IMR-90 (cell line): ENCODE data around the gene YPEL4. TPM values are rescaled to one million over a fixed set of nuclear protein-coding genes. Genes with fewer than 3 reads are reported as not detected.

Source experiments
- ATAC-seq: fragments of 200-7000 bp; cut with Tn5 transposase; 2 replicates; pipeline ENCODE4 v1.9.1; 2020; ENCODE audit warnings: low read depth, mild to moderate bottlenecking, moderate library complexity
- BruUV-seq: library from RNA; stranded (reverse); fragments of 400-500 nt; replicated peaks from 2 replicates; lab custom pipeline; 2021; lab: Mats Ljungman, UMichigan
- CTCF ChIA-PET: fragments of 300-600 bp; formaldehyde crosslinking; extraction: SDS; loops from one replicate; lab custom pipeline; 2021; ENCODE audit warnings: antibody characterized with exemption; lab: Yijun Ruan, JAX
- POLR2A ChIA-PET: fragments of 300-600 bp; sonication (Branson Sonifier 250); formaldehyde crosslinking; loops from one replicate; lab custom pipeline; 2022; ENCODE audit warnings: antibody characterized with exemption; ENCODE audit not compliant: unreplicated experiment; lab: Charles Lee
- DNase-seq: peaks from one replicate; pipeline ENCODE4 v3.0.0; 2013
- H2AFZ ChIP-seq: replicated peaks from 2 replicates; pipeline ENCODE3; 2013; ENCODE audit warnings: low read length, mild to moderate bottlenecking; ENCODE audit not compliant: poor library complexity
- H2AK5ac ChIP-seq: 2 replicates; pipeline ENCODE4 v1.6.1; 2013; ENCODE audit warnings: low read depth, low read length, inconsistent platforms
- H2AK9ac ChIP-seq: replicated peaks from 2 replicates; pipeline ENCODE3; 2013; ENCODE audit warnings: mild to moderate bottlenecking, low read depth, low read length, moderate library complexity; ENCODE audit not compliant: poor library complexity
- H2BK120ac ChIP-seq: 2 replicates; pipeline ENCODE4 v1.6.1; 2013; ENCODE audit warnings: low read depth, low read length, inconsistent platforms
- H2BK15ac ChIP-seq: 3 replicates; pipeline ENCODE4 v1.6.1; 2013; ENCODE audit warnings: low read depth, low read length, inconsistent platforms
- H2BK20ac ChIP-seq: 2 replicates; pipeline ENCODE4 v1.6.1; 2013; ENCODE audit warnings: low read depth, mild to moderate bottlenecking, inconsistent platforms, low read length, moderate library complexity
- H2BK5ac ChIP-seq: 2 replicates; pipeline ENCODE4 v1.6.1; 2013; ENCODE audit warnings: mild to moderate bottlenecking, low read depth, low read length, inconsistent platforms; ENCODE audit not compliant: poor library complexity, severe bottlenecking
- H3K14ac ChIP-seq: replicated peaks from 2 replicates; pipeline ENCODE4 v1.6.1; 2013; ENCODE audit warnings: low read depth, low read length, inconsistent platforms
- H3K18ac ChIP-seq: 2 replicates; pipeline ENCODE4 v1.6.1; 2013; ENCODE audit warnings: low read depth, low read length, control low read depth
- H3K23ac ChIP-seq: 2 replicates; pipeline ENCODE4 v1.6.1; 2013; ENCODE audit warnings: low read depth, low read length, inconsistent platforms
- H3K27ac ChIP-seq: 2 replicates; pipeline ENCODE4 v1.5.1; 2013; ENCODE audit warnings: mild to moderate bottlenecking, control low read depth, low read length; ENCODE audit not compliant: insufficient read depth
- H3K27me3 ChIP-seq: 2 replicates; pipeline ENCODE4 v1.6.1; 2013; ENCODE audit warnings: low read length; ENCODE audit not compliant: control insufficient read depth, insufficient read depth
- H3K36me3 ChIP-seq: 2 replicates; pipeline ENCODE4 v1.6.1; 2013; ENCODE audit warnings: low read length, mixed read lengths; ENCODE audit not compliant: control insufficient read depth, insufficient read depth
- H3K4ac ChIP-seq: 2 replicates; pipeline ENCODE4 v1.6.1; 2013; ENCODE audit warnings: low read depth, low read length, inconsistent platforms
- H3K4me1 ChIP-seq: 2 replicates; pipeline ENCODE4 v1.6.1; 2013; ENCODE audit warnings: low read length, mixed read lengths; ENCODE audit not compliant: control insufficient read depth, insufficient read depth
- H3K4me2 ChIP-seq: 2 replicates; pipeline ENCODE4 v1.6.1; 2013; ENCODE audit warnings: low read depth, mild to moderate bottlenecking, control low read depth, low read length, moderate library complexity
- H3K4me3 ChIP-seq: 2 replicates; pipeline ENCODE4 v1.5.1; 2013; ENCODE audit warnings: low read depth, mild to moderate bottlenecking, control low read depth, low read length, moderate library complexity; ENCODE audit not compliant: insufficient read depth
- H3K56ac ChIP-seq: 2 replicates; pipeline ENCODE4 v1.6.1; 2013; ENCODE audit warnings: low read length, inconsistent platforms; ENCODE audit not compliant: insufficient read depth; ENCODE audit errors: extremely low read depth
- H3K79me1 ChIP-seq, 2 experiments: 2 replicates each; pipeline ENCODE4 v1.6.1; 2013; ENCODE audit warnings: low read length in 2 of 2, inconsistent platforms in 1 of 2, low read depth in 1 of 2
- H3K9ac ChIP-seq: 2 replicates; pipeline ENCODE4 v1.6.1; 2013; ENCODE audit warnings: low read depth, low read length, control low read depth
- H3K9me1 ChIP-seq: 2 replicates; pipeline ENCODE4 v1.6.1; 2013; ENCODE audit warnings: low read length, inconsistent platforms; ENCODE audit not compliant: insufficient read depth
- H3K9me3 ChIP-seq: 2 replicates; pipeline ENCODE4 v1.6.1; 2013; ENCODE audit warnings: low read length; ENCODE audit not compliant: control insufficient read depth, insufficient read depth
- H4K20me1 ChIP-seq: 2 replicates; pipeline ENCODE4 v1.6.1; 2013; ENCODE audit warnings: low read length, inconsistent platforms; ENCODE audit not compliant: insufficient read depth
- H4K5ac ChIP-seq: 2 replicates; pipeline ENCODE4 v1.6.1; 2013; ENCODE audit warnings: mild to moderate bottlenecking, low read depth, low read length, control low read depth
- H4K8ac ChIP-seq, 2 experiments: 2 replicates each; pipeline ENCODE4 v1.6.1; 2013; ENCODE audit warnings: low read depth in 2 of 2, low read length in 2 of 2, control low read depth in 1 of 2, inconsistent platforms in 1 of 2
- H4K91ac ChIP-seq: 2 replicates; pipeline ENCODE4 v1.6.1; 2013; ENCODE audit warnings: low read depth, low read length, inconsistent platforms; ENCODE audit not compliant: insufficient read depth
- BHLHE40 ChIP-seq: fragments of 150-350 bp; IDR thresholded peaks from 2 replicates; pipeline ENCODE4 v1.6.1; 2016; ENCODE audit warnings: mild to moderate bottlenecking, low read depth, low read length
- CEBPB ChIP-seq: IDR thresholded peaks from 2 replicates; pipeline ENCODE4 v1.6.1; 2012; ENCODE audit warnings: low read depth, low read length, improper control_type of control experiment
- CHD1 ChIP-seq: IDR thresholded peaks from 2 replicates; pipeline ENCODE4 v1.6.1; 2012; ENCODE audit warnings: low read depth, low read length, improper control_type of control experiment
- ELK1 ChIP-seq: fragments of 150-350 bp; IDR thresholded peaks from 2 replicates; pipeline ENCODE4 v1.6.1; 2016; ENCODE audit warnings: low read depth, mild to moderate bottlenecking, low read length, moderate library complexity, borderline replicate concordance
- FOS ChIP-seq: fragments of 150-350 bp; IDR thresholded peaks from 2 replicates; pipeline ENCODE4 v1.6.1; 2016; ENCODE audit warnings: low read depth, low read length
- MAFK ChIP-seq: IDR thresholded peaks from 2 replicates; pipeline ENCODE4 v1.6.1; 2012; ENCODE audit warnings: low read depth, low read length, improper control_type of control experiment
- NFE2L2 ChIP-seq: fragments of 150-350 bp; IDR thresholded peaks from 2 replicates; pipeline ENCODE4 v1.6.1; 2016; ENCODE audit warnings: low read depth, mild to moderate bottlenecking, low read length
- RAD21 ChIP-seq: IDR thresholded peaks from 2 replicates; pipeline ENCODE4 v1.6.1; 2012; ENCODE audit warnings: low read length, improper control_type of control experiment
- RCOR1 ChIP-seq: IDR thresholded peaks from 2 replicates; pipeline ENCODE4 v1.6.1; 2012; ENCODE audit warnings: mild to moderate bottlenecking, low read length, improper control_type of control experiment; ENCODE audit not compliant: insufficient replicate concordance
- RFX5 ChIP-seq: IDR thresholded peaks from 2 replicates; pipeline ENCODE4 v1.8.0; 2012; ENCODE audit warnings: low read depth, mild to moderate bottlenecking, low read length, moderate library complexity
- SMC3 ChIP-seq: fragments of 150-350 bp; IDR thresholded peaks from 2 replicates; pipeline ENCODE4 v1.6.1; 2016; ENCODE audit warnings: low read depth, mild to moderate bottlenecking, antibody characterized with exemption, low read length, moderate library complexity
- USF2 ChIP-seq: fragments of 150-350 bp; IDR thresholded peaks from 2 replicates; pipeline ENCODE4 v1.6.1; 2017; ENCODE audit warnings: mild to moderate bottlenecking, antibody characterized with exemption, low read length, low read depth
- WGBS, 2 experiments: methylation state at CpG; one replicate each; pipeline versions ENCODE4 v1.1.5 to v1.1.7; 2013; ENCODE audit warnings: missing lambda C conversion rate in 2 of 2; ENCODE audit not compliant: insufficient read length in 1 of 2; ENCODE audit errors: extremely low coverage in 2 of 2; 5-methylcytosine and 5-hydroxymethylcytosine counted together
- dilution Hi-C: fragments of 300-500 bp; cut with HindIII; formaldehyde crosslinking; loops from one replicate; pipeline ENCODE4 v1.14.3; 2018; ENCODE audit warnings: low sequenced_read_pairs; ENCODE audit not compliant: unreplicated experiment
- in situ Hi-C: fragments of 300-500 bp; cut with MboI; formaldehyde crosslinking; loops from 3 replicates; pipeline ENCODE4 v1.14.3; 2019; ENCODE audit warnings: low sequenced_read_pairs, inconsistent platforms, mixed read lengths
- intact Hi-C: fragments of 100-400 bp; cut with micrococcal nuclease; formaldehyde crosslinking; loops from 2 replicates; pipeline ENCODE4 v1.10.0; 2022
- polyA plus RNA-seq, 3 experiments: library from polyadenylated mRNA; depleted of rRNA; stranded (reverse); fragments of >200 nt; gene quantifications; 2 replicates each; pipeline ENCODE4 v1.2.3, GENCODE V29; 2012; ENCODE audit warnings: low replicate concordance in 1 of 3
- total RNA-seq: library from RNA; depleted of rRNA; stranded (reverse); fragments of >200 nt; gene quantifications from 2 replicates; pipeline ENCODE4 v1.2.3, GENCODE V29; 2012

YPEL4 gene
- total and polyA plus RNA-seq, 2 of the 4 experiments (the other 2 are of a cell fraction): 0.18 to 0.79 TPM

- DNase-seq (no peak), ATAC-seq (no peak)
- no peaks in the 10 kb centered on the region for H3K36me3 ChIP-seq
- no peak overlapping the region for H3K23ac ChIP-seq
- H3K14ac ChIP-seq: no peak overlapping the region
- intact Hi-C loops: no loop called here
- H3K56ac ChIP-seq: no peak overlapping the region
- no peak overlapping the region for H2BK120ac ChIP-seq
- H4K8ac ChIP-seq: no peak overlapping the region
- WGBS, 2 experiments: no CpG with 5 or more reads among the region's 2 CpGs
- H4K20me1 ChIP-seq: no peaks in the 10 kb centered on the region
- H3K18ac ChIP-seq: no peak overlapping the region
- no peaks in the 10 kb centered on the region for H3K9me3 ChIP-seq
- no TSS peak for BruUV-seq
- H2AFZ ChIP-seq: no peak overlapping the region
- no peak overlapping the region for H2BK5ac ChIP-seq
- no peak overlapping the region for H2BK20ac ChIP-seq
- H3K4me3 ChIP-seq: no peak overlapping the region
- H4K5ac ChIP-seq: no peak overlapping the region
- in situ Hi-C loops: no loop called here
- no peak overlapping the region for H3K4ac ChIP-seq
- no peaks in the 10 kb centered on the region for H3K9me1 ChIP-seq
- no peak overlapping the region for H3K27ac ChIP-seq
- TF ChIP-seq FOS (no peak), BHLHE40 (no peak), RAD21 (no peak), NFE2L2 (no peak), MAFK (no peak), SMC3 (no peak), USF2 (no peak), RCOR1 (no peak), CEBPB (no peak), ELK1 (no peak), CHD1 (no peak), RFX5 (no peak)
- ChIA-PET POLR2A (no interaction called here), CTCF (interaction anchor here (1.0 kb wide), 1 partner anchor 10 kb away, joined by 3 read pairs; no protein-coding TSS in a partner anchor)
- no peak overlapping the region for H2AK9ac ChIP-seq
- H3K27me3 ChIP-seq: peaks cover 1% of the 10 kb centered on the region; the same call in 1 of the 2 replicates
- dilution Hi-C loops: no loop called here
- H3K4me1 ChIP-seq: no peaks in the 10 kb centered on the region
- H2AK5ac ChIP-seq: no peak overlapping the region
- H3K4me2 ChIP-seq: no peak overlapping the region
- no peak overlapping the region for H3K9ac ChIP-seq
- no peaks in the 10 kb centered on the region for H3K79me1 ChIP-seq
- no peak overlapping the region for H4K91ac ChIP-seq
- H2BK15ac ChIP-seq: no peak overlapping the region
These were observed 24.8 kb downstream of the YPEL4 start for GRCh38 chr11:57624864-57625263.
